ENCODE data around the gene MAP4K1. TPM values are rescaled to one million over a fixed set of nuclear protein-coding genes. Genes with fewer than 3 reads are reported as not detected.

The MAP4K1 gene
- polyA plus RNA-seq, 2 of the 4 experiments (the other 2 are of a cell fraction): 1.2 to 2.6 TPM

DNA sequence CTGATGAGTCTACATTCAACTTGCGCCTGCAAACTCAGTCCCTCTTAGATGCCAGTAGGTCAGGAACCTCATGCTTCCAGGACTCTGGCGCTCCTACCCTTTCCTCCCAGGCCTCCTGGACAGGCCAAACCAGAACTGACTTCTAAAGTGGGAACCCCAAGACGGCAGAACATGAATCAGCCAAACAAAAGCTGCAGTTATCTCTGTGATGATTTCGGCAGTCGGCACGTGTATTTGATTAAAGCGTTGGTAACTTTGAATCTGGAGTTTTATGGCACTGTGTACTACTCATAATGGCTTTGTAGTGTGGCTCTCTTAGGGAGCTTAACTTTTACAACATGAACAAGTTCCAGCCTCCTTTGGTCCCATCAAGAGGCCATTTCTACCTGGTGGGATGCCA lies 43.4 kb upstream of the MAP4K1 start:
- ChIA-PET CTCF (interaction anchor here (0.9 to 20.1 kb wide), 8 partner anchors 14 to 316 kb away, joined by 3 to 336 read pairs (median 10); no protein-coding TSS in a partner anchor), POLR2A (no interaction called here)
- no peaks in the 10 kb centered on the region for H3K9me3 ChIP-seq
- H3K27ac ChIP-seq: peak overlapping the region; percentile 87 to 91
- ATAC-seq (no peak), DNase-seq (ENCODE audit: low read depth in 1 of 2, low spot score in 1 of 2) (no peak), FAIRE-seq (peak; percentile 32)
- TF ChIP-seq HOXB5 (CRISPR knock-in tag; IDR thresholded peaks at IDR 0.05): no peak
- TF ChIP-seq ZSCAN20 (CRISPR knock-in tag; IDR thresholded peaks at IDR 0.05): no peak
- no peak for TF ChIP-seq RARB (CRISPR knock-in tag; IDR thresholded peaks at IDR 0.05)
- TF ChIP-seq ZNF302 (CRISPR knock-in tag; IDR thresholded peaks at IDR 0.05): no peak
- TF ChIP-seq POLR2AphosphoS2 (conservative IDR thresholded peaks at IDR 0.05; ENCODE audit: low read length): no peak
- TF ChIP-seq CHD2 (IDR thresholded peaks at IDR 0.05; ENCODE audit: low read length, partially characterized antibody): no peak
- no peak for TF ChIP-seq HOXA7 (CRISPR knock-in tag; IDR thresholded peaks at IDR 0.05)
- no peak; a peak in 1 of 5 replicates for TF ChIP-seq JUN (IDR thresholded peaks at IDR 0.05)
- TF ChIP-seq, protein P1, sequence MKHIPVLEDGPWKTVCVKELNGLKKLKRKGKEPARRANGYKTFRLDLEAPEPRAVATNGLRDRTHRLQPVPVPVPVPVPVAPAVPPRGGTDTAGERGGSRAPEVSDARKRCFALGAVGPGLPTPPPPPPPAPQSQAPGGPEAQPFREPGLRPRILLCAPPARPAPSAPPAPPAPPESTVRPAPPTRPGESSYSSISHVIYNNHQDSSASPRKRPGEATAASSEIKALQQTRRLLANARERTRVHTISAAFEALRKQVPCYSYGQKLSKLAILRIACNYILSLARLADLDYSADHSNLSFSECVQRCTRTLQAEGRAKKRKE (CRISPR knock-in tag; IDR thresholded peaks at IDR 0.05; ENCODE audit: low read depth): no peak
- no peak for TF ChIP-seq MAZ (IDR thresholded peaks at IDR 0.05; ENCODE audit: borderline replicate concordance, low read depth, low read length)
- H3K4me3 ChIP-seq: no peak overlapping the region
- H3K4me2 ChIP-seq: peak overlapping the region; percentile 83
- peaks cover 98% of the 10 kb centered on the region for H3K4me1 ChIP-seq
- WGBS (ENCODE audit: missing lambda C conversion rate): 83% methylated on average over 7 of the region's 7 CpGs

DNA sequence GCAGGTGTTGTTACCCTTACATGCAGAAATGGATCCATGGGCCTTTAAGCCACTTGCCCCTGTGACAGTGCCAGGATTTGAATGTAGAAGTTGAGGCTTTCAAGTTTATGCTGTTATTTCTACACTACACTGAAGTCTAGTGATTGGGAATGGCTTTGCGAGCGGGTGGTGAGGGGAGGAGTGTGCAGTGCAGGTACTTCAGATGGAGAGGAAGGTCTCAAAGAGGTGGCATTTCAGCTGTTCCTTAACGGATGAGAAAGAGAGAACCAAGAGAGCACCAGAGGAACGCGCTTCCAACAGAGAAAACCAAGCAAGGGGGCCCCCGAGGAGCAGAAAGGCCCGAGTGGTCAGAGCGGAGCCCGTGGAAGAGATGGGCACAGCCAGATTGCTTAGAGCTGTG lies 43.0 kb upstream of the MAP4K1 start:
- CTCF ChIA-PET: interaction anchor here (1.2 to 20.1 kb wide), 7 partner anchors 12 to 73 kb away, joined by 3 to 336 read pairs (median 30); partner anchors contain the start of gene ACTN4
- 90% methylated on average over 9 of the region's 9 CpGs for WGBS (ENCODE audit: missing lambda C conversion rate)
- TF ChIP-seq ESRRA (IDR thresholded peaks at IDR 0.05; ENCODE audit: borderline replicate concordance, low read length) (no peak), POLR2AphosphoS2 (conservative IDR thresholded peaks at IDR 0.05; ENCODE audit: low read length) (peak; percentile 69)
- Histone ChIP-seq H3K27ac (peak overlapping the region; percentile 87 to 91), H3K4me3 (no peak overlapping the region), H3K4me1 (peaks cover 98% of the 10 kb centered on the region), H3K4me2 (peak overlapping the region; percentile 83), H3K9me3 (no peaks in the 10 kb centered on the region)
- POLR2A ChIA-PET: interaction anchor here (0.7 kb wide), 1 partner anchor 109 kb away, joined by 5 read pairs; no protein-coding TSS in a partner anchor
- no peak for FAIRE-seq
- no peak for DNase-seq (ENCODE audit: low read depth in 1 of 2, low spot score in 1 of 2)
- no peak for ATAC-seq

DNA sequence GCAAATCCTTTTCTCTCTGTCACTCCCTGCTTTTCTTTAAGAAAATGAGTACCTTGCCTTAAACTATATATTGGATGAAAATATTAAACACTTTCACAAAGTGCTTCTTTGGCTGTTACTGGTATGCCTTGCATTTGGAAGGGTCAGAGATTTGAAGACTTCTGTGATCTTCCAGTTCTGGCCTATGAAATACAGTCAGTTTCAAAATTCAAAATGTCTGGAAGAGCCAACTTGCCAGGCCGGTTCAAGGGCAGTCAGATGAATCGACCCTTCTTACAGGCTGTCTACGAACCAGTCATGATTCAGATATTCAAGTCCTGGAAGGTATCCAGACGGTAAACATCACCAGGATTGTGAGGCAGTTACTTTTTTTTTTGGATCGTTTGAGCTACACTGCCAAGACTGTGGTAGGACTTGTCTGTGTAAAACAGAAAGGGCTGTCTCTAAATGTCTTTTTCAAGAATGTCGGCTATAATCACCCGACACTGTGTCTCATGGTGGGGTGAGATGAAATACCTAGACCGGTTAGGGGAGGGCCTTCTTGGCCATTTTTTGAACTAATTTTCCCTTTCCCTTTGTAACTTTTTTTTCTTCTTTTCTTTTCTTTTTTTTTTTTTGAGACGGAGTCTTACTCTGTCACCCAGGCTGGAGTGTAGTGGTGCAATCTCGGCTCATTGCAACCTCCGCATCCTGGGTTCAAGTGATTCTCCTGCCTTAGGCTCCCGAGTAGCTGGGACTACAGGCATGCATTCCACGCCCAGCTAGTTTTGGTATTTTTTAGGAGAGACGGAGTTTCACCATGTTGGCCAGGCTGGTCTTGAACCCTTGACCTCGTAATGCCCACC lies 40.9 kb upstream of the MAP4K1 start:
- no peaks in the 10 kb centered on the region for H3K9me3 ChIP-seq
- peak; percentile 82 to 88 for ATAC-seq
- peaks cover 98% of the 10 kb centered on the region for H3K4me1 ChIP-seq
- peak overlapping the region; percentile 25 for H3K4me3 ChIP-seq
- POLR2A ChIA-PET: interaction anchor here (1.0 to 4.6 kb wide), 16 partner anchors 8 to 115 kb away, joined by 3 to 47 read pairs (median 5); partner anchors contain the start of genes ACTN4 and EIF3K
- 7% methylated on average over 15 of the region's 15 CpGs for WGBS (ENCODE audit: missing lambda C conversion rate)
- peak overlapping the region; percentile 87 to 91 for H3K27ac ChIP-seq
- CTCF ChIA-PET: interaction anchor here (0.5 to 20.1 kb wide), 20 partner anchors 10 to 430 kb away, joined by 3 to 336 read pairs (median 4); partner anchors contain the start of genes ACTN4 and FAM98C
- peak; percentile 99 for DNase-seq (ENCODE audit: low read depth in 1 of 2, low spot score in 1 of 2)
- peak overlapping the region; percentile 83 for H3K4me2 ChIP-seq
- peak; percentile 100 for FAIRE-seq
- no peak for TF ChIP-seq CHD2 (IDR thresholded peaks at IDR 0.05; ENCODE audit: low read length, partially characterized antibody)
- TF ChIP-seq, protein P2, sequence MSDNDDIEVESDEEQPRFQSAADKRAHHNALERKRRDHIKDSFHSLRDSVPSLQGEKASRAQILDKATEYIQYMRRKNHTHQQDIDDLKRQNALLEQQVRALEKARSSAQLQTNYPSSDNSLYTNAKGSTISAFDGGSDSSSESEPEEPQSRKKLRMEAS (IDR thresholded peaks at IDR 0.05): peak; percentile 86
- no peak for TF ChIP-seq MAFK (IDR thresholded peaks at IDR 0.05; ENCODE audit: partially characterized antibody)
- peak; percentile 44 for TF ChIP-seq SMC3 (IDR thresholded peaks at IDR 0.05)
- TF ChIP-seq CEBPB (IDR thresholded peaks at IDR 0.05): peak in 1 of 2 experiments; percentile 72; a peak in 2 of 4 replicates
- no peak for TF ChIP-seq HDAC2 (IDR thresholded peaks at IDR 0.05)
- peak; percentile 82 for TF ChIP-seq JUNB (IDR thresholded peaks at IDR 0.05)
- TF ChIP-seq, protein P1 (CRISPR knock-in tag; IDR thresholded peaks at IDR 0.05; ENCODE audit: low read depth): 0 out of 2 replicates have a peak, but pooled peaks have one; percentile 77
- TF ChIP-seq TP53 (CRISPR knock-in tag; IDR thresholded peaks at IDR 0.05): no peak
- TF ChIP-seq, protein P3, sequence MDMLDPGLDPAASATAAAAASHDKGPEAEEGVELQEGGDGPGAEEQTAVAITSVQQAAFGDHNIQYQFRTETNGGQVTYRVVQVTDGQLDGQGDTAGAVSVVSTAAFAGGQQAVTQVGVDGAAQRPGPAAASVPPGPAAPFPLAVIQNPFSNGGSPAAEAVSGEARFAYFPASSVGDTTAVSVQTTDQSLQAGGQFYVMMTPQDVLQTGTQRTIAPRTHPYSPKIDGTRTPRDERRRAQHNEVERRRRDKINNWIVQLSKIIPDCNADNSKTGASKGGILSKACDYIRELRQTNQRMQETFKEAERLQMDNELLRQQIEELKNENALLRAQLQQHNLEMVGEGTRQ (IDR thresholded peaks at IDR 0.05): no peak
- TF ChIP-seq RAD21 (conservative IDR thresholded peaks at IDR 0.05 in 1 of 2, IDR thresholded peaks at IDR 0.05 in 1 of 2): peak; percentile 30 to 38; a peak in 2 of 5 replicates
- TF ChIP-seq JUN (IDR thresholded peaks at IDR 0.05): peak; percentile 50 to 53; a peak in 4 of 5 replicates
- TF ChIP-seq HOXB5 (CRISPR knock-in tag; IDR thresholded peaks at IDR 0.05): peak; percentile 92
- TF ChIP-seq RNF2 (IDR thresholded peaks at IDR 0.05; ENCODE audit: borderline replicate concordance, low read depth): no peak
- no peak for TF ChIP-seq ZSCAN20 (CRISPR knock-in tag; IDR thresholded peaks at IDR 0.05)
- peak; percentile 88; the same call in 1 of the 2 replicates for TF ChIP-seq GATA3 (IDR thresholded peaks at IDR 0.05; ENCODE audit: borderline replicate concordance)
- peak; percentile 81 for TF ChIP-seq FOXS1 (CRISPR knock-in tag; IDR thresholded peaks at IDR 0.05)
- TF ChIP-seq, protein P4, sequence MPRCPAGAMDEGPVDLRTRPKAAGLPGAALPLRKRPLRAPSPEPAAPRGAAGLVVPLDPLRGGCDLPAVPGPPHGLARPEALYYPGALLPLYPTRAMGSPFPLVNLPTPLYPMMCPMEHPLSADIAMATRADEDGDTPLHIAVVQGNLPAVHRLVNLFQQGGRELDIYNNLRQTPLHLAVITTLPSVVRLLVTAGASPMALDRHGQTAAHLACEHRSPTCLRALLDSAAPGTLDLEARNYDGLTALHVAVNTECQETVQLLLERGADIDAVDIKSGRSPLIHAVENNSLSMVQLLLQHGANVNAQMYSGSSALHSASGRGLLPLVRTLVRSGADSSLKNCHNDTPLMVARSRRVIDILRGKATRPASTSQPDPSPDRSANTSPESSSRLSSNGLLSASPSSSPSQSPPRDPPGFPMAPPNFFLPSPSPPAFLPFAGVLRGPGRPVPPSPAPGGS (IDR thresholded peaks at IDR 0.05): no peak
- TF ChIP-seq EP300 (IDR thresholded peaks at IDR 0.05): peak; percentile 65 to 73; a peak in 2 of 5 replicates
- TF ChIP-seq, protein P5, sequence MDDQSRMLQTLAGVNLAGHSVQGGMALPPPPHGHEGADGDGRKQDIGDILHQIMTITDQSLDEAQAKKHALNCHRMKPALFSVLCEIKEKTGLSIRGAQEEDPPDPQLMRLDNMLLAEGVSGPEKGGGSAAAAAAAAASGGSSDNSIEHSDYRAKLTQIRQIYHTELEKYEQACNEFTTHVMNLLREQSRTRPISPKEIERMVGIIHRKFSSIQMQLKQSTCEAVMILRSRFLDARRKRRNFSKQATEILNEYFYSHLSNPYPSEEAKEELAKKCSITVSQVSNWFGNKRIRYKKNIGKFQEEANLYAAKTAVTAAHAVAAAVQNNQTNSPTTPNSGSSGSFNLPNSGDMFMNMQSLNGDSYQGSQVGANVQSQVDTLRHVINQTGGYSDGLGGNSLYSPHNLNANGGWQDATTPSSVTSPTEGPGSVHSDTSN (IDR thresholded peaks at IDR 0.05): peak; percentile 68
